ENCODE measurements around the gene PSD.

- no peak for TF ChIP-seq CTCF (conservative IDR thresholded peaks at IDR 0.05 in 1 of 2, IDR thresholded peaks at IDR 0.05 in 1 of 2; ENCODE audit: low read depth in 1 of 2, low read length in 2 of 2)
- no peak for TF ChIP-seq EZH2 (IDR thresholded peaks at IDR 0.05; ENCODE audit: low read length, missing control alignments)
Observed at GRCh38 chr10:102425444-102425843, 6.9 kb upstream of the PSD start.
